Hair follicular keratinocyte (primary cell): Measurements from ENCODE around the gene TRIM67. TPM values are rescaled to one million over a fixed set of nuclear protein-coding genes. Genes with fewer than 3 reads are reported as not detected.

Source experiments
- total RNA-seq: library from RNA; depleted of rRNA; stranded (reverse); fragments of >200 nt; gene quantifications from 2 replicates; pipeline ENCODE4 v1.2.3, GENCODE V29; 2015

Gene TRIM67
- total RNA-seq: not detected in 2 replicates

GRCh38 chr1:231161667-231162296, at the start of gene TRIM67:
Gene TRIM67, plus strand, starts transcription at chr1:231162058. Its CDS starts 912 bp downstream, at chr1:231162970.

GRCh38 chr1:231240883-231241735, 79.3 kb downstream of the TRIM67 start, which contains the start of gene GNPAT:
Gene GNPAT, plus strand, starts transcription at chr1:231241212. Its CDS starts 167 bp downstream, at chr1:231241379.

Other genes starting within 250 kb of the TRIM67 start
- gene TTC13, start 183.2 kb upstream of the TRIM67 start, total RNA-seq: 7.2 and 7.4 TPM in 2 replicates
- gene ARV1, start 183.0 kb upstream of the TRIM67 start, total RNA-seq: 19.5 and 26.2 TPM in 2 replicates
- 21.6 and 23.2 TPM in 2 replicates for gene FAM89A, start 121.8 kb upstream of the TRIM67 start, total RNA-seq
- gene GNPAT, start 79.2 kb downstream of the TRIM67 start, total RNA-seq: 31.0 and 49.0 TPM in 2 replicates
- gene EXOC8, start 175.8 kb downstream of the TRIM67 start, total RNA-seq: 6.4 and 7.6 TPM in 2 replicates
- 20.3 and 31.2 TPM in 2 replicates for gene SPRTN, start 176.2 kb downstream of the TRIM67 start, total RNA-seq